HCT116 (cell line): ENCODE results near the gene GLT6D1. TPM values are rescaled to one million over a fixed set of nuclear protein-coding genes. Genes with fewer than 3 reads are reported as not detected.

Experiments used
- ATAC-seq: fragments of 200-7000 bp; cut with Tn5 transposase; 2 replicates; pipeline ENCODE4 v1.9.1; 2020; ENCODE audit warnings: mild to moderate bottlenecking, moderate library complexity
- BruUV-seq: library from RNA; stranded (reverse); fragments of 400-500 nt; replicated peaks from 2 replicates; lab custom pipeline; 2021; lab: Mats Ljungman, UMichigan
- CTCF ChIA-PET: fragments of 300-600 bp; sonication (Branson Sonifier 250); formaldehyde crosslinking; loops from one replicate; lab custom pipeline; 2021; ENCODE audit warnings: antibody characterized with exemption; lab: Charles Lee
- POLR2A ChIA-PET: fragments of 300-600, 350-600 bp; sonication (Branson Sonifier 250); formaldehyde crosslinking; loops from one replicate; lab custom pipeline; 2021; ENCODE audit warnings: antibody characterized with exemption; lab: Charles Lee
- RAD21 ChIA-PET, 2 experiments: fragments of 300-600 bp; sonication (Branson Sonifier 250); formaldehyde crosslinking; loops; one replicate each; lab custom pipeline; 2023; ENCODE audit warnings: low total read pairs in 2 of 2; ENCODE audit not compliant: uncharacterized antibody in 2 of 2, unreplicated experiment in 2 of 2, low non-redundant PET in 1 of 2; lab: Charles Lee
- DNase-seq: peaks from one replicate; pipeline ENCODE4 v3.0.0-alpha.2; 2010; ENCODE audit warnings: low read depth, low spot score
- H2AFZ ChIP-seq: fragments of 200-600 bp; shearing (Covaris generic), sonication (generic); 2 replicates; pipeline ENCODE4 v1.6.1; 2017; ENCODE audit warnings: low read depth, mixed run types, mixed read lengths, antibody characterized with exemption, low read length; ENCODE audit not compliant: poor library complexity, severe bottlenecking
- H3K27ac ChIP-seq: 2 replicates; pipeline ENCODE4 v1.5.1; 2012; ENCODE audit warnings: low read depth, low read length
- H3K27me3 ChIP-seq: fragments of 200-600 bp; sonication (generic); 2 replicates; pipeline ENCODE4 v1.6.1; 2016; ENCODE audit warnings: mixed run types, low read length, mixed read lengths; ENCODE audit not compliant: insufficient read depth
- H3K36me3 ChIP-seq, 2 experiments: fragments of 200-500 bp in 1 of 2; fragments of 200-600 bp in 1 of 2; sonication (Bioruptor generic) in 1 of 2; sonication (generic) in 1 of 2; 2 replicates each; pipeline versions ENCODE4 v1.5.1 to v1.6.1; 2014 to 2016; ENCODE audit warnings: low read length in 2 of 2, inconsistent platforms in 1 of 2, mixed read lengths in 1 of 2, mixed run types in 1 of 2; ENCODE audit not compliant: insufficient read depth in 2 of 2, control insufficient read depth in 1 of 2
- H3K4me1 ChIP-seq, 2 experiments: fragments of 200-600 bp in 1 of 2; sonication (generic) in 1 of 2; 2 replicates each; pipeline versions ENCODE4 v1.5.1 to v1.6.1; 2012 to 2017; ENCODE audit warnings: low read length in 2 of 2, inconsistent platforms in 1 of 2, mild to moderate bottlenecking in 1 of 2, mixed read lengths in 1 of 2, mixed run types in 1 of 2, moderate library complexity in 1 of 2; ENCODE audit not compliant: insufficient read depth in 2 of 2, control insufficient read depth in 1 of 2
- H3K4me2 ChIP-seq: fragments of 200-600 bp; sonication (generic); 2 replicates; pipeline ENCODE4 v1.6.1; 2017; ENCODE audit warnings: mixed run types, low read length, mixed read lengths
- H3K4me3 ChIP-seq, 2 experiments: fragments of 200-600 bp in 1 of 2; sonication (generic) in 1 of 2; replicated peaks in 1 of 2; 2 replicates each; pipeline ENCODE4 v1.5.1; 2011 to 2016; ENCODE audit warnings: low read length in 2 of 2, control low read depth in 1 of 2, low read depth in 1 of 2, mild to moderate bottlenecking in 1 of 2, mixed read lengths in 1 of 2, mixed run types in 1 of 2
- H3K79me2 ChIP-seq: fragments of 200-600 bp; sonication (generic); 2 replicates; pipeline ENCODE4 v1.6.1; 2017; ENCODE audit warnings: mild to moderate bottlenecking, mixed run types, low read length, moderate library complexity, mixed read lengths; ENCODE audit not compliant: insufficient read depth
- H3K9ac ChIP-seq: fragments of 200-600 bp; sonication (generic); 2 replicates; pipeline ENCODE4 v1.6.1; 2016; ENCODE audit warnings: low read length, mixed read lengths
- H3K9me2 ChIP-seq: fragments of 200-600 bp; sonication (generic), shearing (Covaris generic); 2 replicates; pipeline ENCODE4 v1.6.1; 2017; ENCODE audit warnings: mixed run types, mild to moderate bottlenecking, moderate library complexity; ENCODE audit not compliant: insufficient read depth
- H3K9me3 ChIP-seq, 2 experiments: fragments of 200-500 bp in 1 of 2; fragments of 200-600 bp in 1 of 2; sonication (Bioruptor generic) in 1 of 2; sonication (generic) in 1 of 2; 2 replicates each; pipeline ENCODE4 v1.6.1; 2014 to 2017; ENCODE audit warnings: low read length in 2 of 2, mixed read lengths in 2 of 2, inconsistent platforms in 1 of 2, low read depth in 1 of 2, mild to moderate bottlenecking in 1 of 2, mixed run types in 1 of 2, moderate library complexity in 1 of 2; ENCODE audit not compliant: control insufficient read depth in 1 of 2, insufficient read depth in 1 of 2
- H4K20me1 ChIP-seq: fragments of 200-600 bp; sonication (generic), shearing (Covaris generic); 2 replicates; pipeline ENCODE4 v1.6.1; 2017; ENCODE audit warnings: mixed run types, mild to moderate bottlenecking, moderate library complexity; ENCODE audit not compliant: insufficient read depth
- ATF3 ChIP-seq: IDR thresholded peaks from 2 replicates; pipeline ENCODE4 v1.6.1; 2012
- CBX3 ChIP-seq: IDR thresholded peaks from 2 replicates; pipeline ENCODE4 v1.6.1; 2012; ENCODE audit warnings: low read depth
- CEBPB ChIP-seq: IDR thresholded peaks from 2 replicates; pipeline ENCODE4 v1.6.1; 2012; ENCODE audit warnings: low read depth
- CTCF ChIP-seq, 3 experiments: fragments of 200-600 bp in 1 of 3; sonication (generic) in 1 of 3; IDR thresholded peaks in 2 of 3; conservative IDR thresholded peaks in 1 of 3; 2 replicates each; pipeline ENCODE4 v1.5.1; 2012 to 2017; ENCODE audit warnings: low read depth in 2 of 3, low read length in 2 of 3, antibody characterized with exemption in 1 of 3, borderline replicate concordance in 1 of 3, control low read depth in 1 of 3, mild to moderate bottlenecking in 1 of 3, mixed read lengths in 1 of 3, mixed run types in 1 of 3, moderate library complexity in 1 of 3; ENCODE audit not compliant: insufficient read depth in 1 of 3
- EGR1 ChIP-seq: IDR thresholded peaks from 2 replicates; pipeline ENCODE4 v1.6.1; 2012; ENCODE audit warnings: low read depth
- ELF1 ChIP-seq: IDR thresholded peaks from 2 replicates; pipeline ENCODE4 v1.6.1; 2012; ENCODE audit warnings: low read depth, borderline replicate concordance
- EZH2 ChIP-seq: fragments of 200-600 bp; sonication (generic); IDR thresholded peaks from 2 replicates; pipeline ENCODE4 v1.6.1; 2017; ENCODE audit warnings: antibody characterized with exemption, mixed run types
- EZH2phosphoT487 ChIP-seq: fragments of 200-600 bp; IDR thresholded peaks from 2 replicates; pipeline ENCODE4 v1.6.1; 2018; ENCODE audit warnings: antibody characterized with exemption, borderline replicate concordance
- FOSL1 ChIP-seq: IDR thresholded peaks from 2 replicates; pipeline ENCODE4 v1.6.1; 2012; ENCODE audit warnings: low read depth
- JUND ChIP-seq: IDR thresholded peaks from 2 replicates; pipeline ENCODE4 v1.6.1; 2012
- POLR2A ChIP-seq: IDR thresholded peaks from 2 replicates; pipeline ENCODE4 v1.7.0; 2011; ENCODE audit warnings: borderline replicate concordance; ENCODE audit not compliant: insufficient read depth, insufficient read length; ENCODE audit errors: extremely low read depth
- POLR2AphosphoS5 ChIP-seq: IDR thresholded peaks from 2 replicates; pipeline ENCODE4 v1.6.1; 2011; ENCODE audit warnings: mild to moderate bottlenecking, low read depth, low read length, moderate library complexity
- RAD21 ChIP-seq: IDR thresholded peaks from 2 replicates; pipeline ENCODE4 v1.6.1; 2012; ENCODE audit warnings: low read depth, mild to moderate bottlenecking
- REST ChIP-seq: IDR thresholded peaks from 2 replicates; pipeline ENCODE4 v1.6.1; 2012; ENCODE audit warnings: low read depth
- SIN3A ChIP-seq: IDR thresholded peaks from 2 replicates; pipeline ENCODE4 v1.6.1; 2012; ENCODE audit warnings: low read depth
- SRF ChIP-seq: IDR thresholded peaks from 2 replicates; pipeline ENCODE4 v1.6.1; 2012; ENCODE audit warnings: low read depth
- YY1 ChIP-seq: IDR thresholded peaks from 2 replicates; pipeline ENCODE4 v1.6.1; 2011; ENCODE audit warnings: low read length, low read depth, moderate library complexity, mild to moderate bottlenecking; ENCODE audit not compliant: insufficient replicate concordance; ENCODE audit errors: extremely low read depth
- ZBTB33 ChIP-seq: IDR thresholded peaks from 2 replicates; pipeline ENCODE4 v1.6.1; 2011; ENCODE audit warnings: mild to moderate bottlenecking, low read length, moderate library complexity; ENCODE audit not compliant: insufficient replicate concordance; ENCODE audit errors: extremely low read depth
- ZFX ChIP-seq: fragments of 450-650 bp; IDR thresholded peaks from 2 replicates; pipeline ENCODE4 v1.6.1; 2017
- ZNF274 ChIP-seq: fragments of 200-500 bp; sonication (Bioruptor generic); IDR thresholded peaks from 2 replicates; pipeline ENCODE4 v1.6.1; 2014; ENCODE audit warnings: mild to moderate bottlenecking, low read depth, low read length, inconsistent platforms
- intact Hi-C: fragments of 100-400 bp; cut with micrococcal nuclease; formaldehyde crosslinking; loops from 2 replicates; pipeline ENCODE4 v1.10.0; 2022
- total RNA-seq: library from RNA; stranded (reverse); gene quantifications from one replicate; pipeline ENCODE4 v1.2.1, GENCODE V29; 2021; ENCODE audit not compliant: unreplicated experiment

Gene GLT6D1
- total RNA-seq, 1 experiment from 2014 or later = not detected

- no TSS peak for BruUV-seq
- RAD21 ChIA-PET = interaction anchor here in 1 of 2 experiments (1.2 kb wide), 1 partner anchor 11 kb away, joined by 3 read pairs; no protein-coding TSS in a partner anchor
- Histone ChIP-seq H3K4me3 (no peak overlapping the region), H2AFZ (no peak overlapping the region)
- ATAC-seq = no peak
- CTCF ChIA-PET = interaction anchor here (0.8 kb wide), 1 partner anchor 11 kb away, joined by 4 read pairs; no protein-coding TSS in a partner anchor
- no peak for DNase-seq
- TF ChIP-seq REST (no peak), SIN3A (no peak), ZBTB33 (no peak), ZFX (no peak), JUND (no peak), EZH2 (no peak), SRF (no peak), ATF3 (no peak), FOSL1 (no peak), EGR1 (no peak), CBX3 (no peak), POLR2AphosphoS5 (no peak), ZNF274 (no peak), RAD21 (no peak), POLR2A (no peak), YY1 (no peak), EZH2phosphoT487 (no peak), CTCF (IDR thresholded peaks at IDR 0.05 in 2 of 3, conservative IDR thresholded peaks at IDR 0.05 in 1 of 3; ENCODE audit: borderline replicate concordance in 1 of 3, insufficient read depth in 1 of 3, low read depth in 2 of 3, low read length in 2 of 3) (no peak), CEBPB (no peak), ELF1 (no peak)
- TF ChIP-seq, all 23 proteins: peak for 0
- Histone ChIP-seq H3K9me2 (no peaks in the 10 kb centered on the region), H3K36me3 (no peaks in the 10 kb centered on the region), H3K27ac (no peak overlapping the region), H3K27me3 (no peaks in the 10 kb centered on the region), H3K4me2 (no peak overlapping the region), H3K9me3 (no peaks in the 10 kb centered on the region), H3K79me2 (no peaks in the 10 kb centered on the region), H4K20me1 (no peaks in the 10 kb centered on the region), H3K9ac (no peak overlapping the region), H3K4me1 (no peaks in the 10 kb centered on the region)
- POLR2A ChIA-PET = interaction anchor here (0.5 kb wide), 1 partner anchor 71 kb away, joined by 6 read pairs; no protein-coding TSS in a partner anchor
- intact Hi-C loops = no loop called here
Measured at GRCh38 chr9:135614821-135615665, 24.3 kb downstream of the GLT6D1 start.
